GM21381 (cell line): ENCODE measurements around the gene MYO18A.

Experiments
- ATAC-seq: cut with Tn5 transposase; IDR thresholded peaks from one replicate; pipeline ENCODE4 v1.9.1; 2021; ENCODE audit warnings: mild to moderate bottlenecking, moderate library complexity; ENCODE audit not compliant: unreplicated experiment

MYO18A gene

DNA sequence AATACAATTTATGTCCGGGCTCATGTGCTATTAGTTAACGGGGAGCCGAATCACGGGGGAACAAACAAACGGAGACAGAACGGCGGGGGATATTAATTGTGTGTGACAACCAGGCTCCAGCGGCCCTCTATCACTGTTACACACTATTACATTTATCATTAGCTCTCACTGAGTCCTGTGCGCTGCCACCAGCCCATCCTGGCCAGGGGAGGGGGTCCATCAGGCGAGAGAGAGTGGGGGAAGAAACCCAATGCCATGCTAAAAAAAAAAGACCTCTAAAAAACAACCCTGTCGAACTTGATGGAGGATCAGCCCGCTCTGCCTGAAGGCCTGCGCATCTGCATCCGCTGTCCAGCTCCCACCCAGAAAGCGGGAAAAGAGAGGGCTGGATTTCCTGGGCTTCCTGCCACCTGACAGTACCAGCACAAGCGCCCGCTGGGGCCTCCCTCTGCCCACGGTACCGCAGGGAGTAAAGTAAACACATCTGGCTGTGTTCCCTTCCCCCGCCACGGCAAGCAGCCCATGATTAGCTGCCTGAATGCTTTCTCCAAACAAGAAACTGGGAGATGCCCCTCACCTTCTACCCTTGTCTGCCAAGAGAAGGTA is 95.6 kb downstream of the MYO18A start:
- no peak for ATAC-seq

DNA sequence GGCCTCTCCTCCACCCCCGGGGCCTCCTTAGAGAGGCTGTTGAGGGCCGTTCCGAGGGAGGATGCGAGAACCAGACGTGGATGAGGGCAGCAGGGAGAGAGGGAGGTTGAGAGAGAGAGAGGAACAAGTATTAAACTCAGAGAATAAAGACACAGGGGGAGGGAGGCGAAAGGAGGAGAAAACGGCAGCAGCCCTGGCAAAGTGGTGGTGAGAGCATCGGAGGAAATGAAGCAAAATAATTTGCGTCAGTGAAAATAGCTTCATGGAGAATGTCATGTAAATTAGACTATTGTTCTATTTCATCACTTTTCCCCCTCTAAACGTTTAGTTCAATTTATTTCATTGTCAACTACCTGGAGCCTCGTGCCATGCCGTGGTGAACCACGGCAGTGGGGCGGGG is 99.2 kb downstream of the MYO18A start:
- ATAC-seq: no peak

DNA sequence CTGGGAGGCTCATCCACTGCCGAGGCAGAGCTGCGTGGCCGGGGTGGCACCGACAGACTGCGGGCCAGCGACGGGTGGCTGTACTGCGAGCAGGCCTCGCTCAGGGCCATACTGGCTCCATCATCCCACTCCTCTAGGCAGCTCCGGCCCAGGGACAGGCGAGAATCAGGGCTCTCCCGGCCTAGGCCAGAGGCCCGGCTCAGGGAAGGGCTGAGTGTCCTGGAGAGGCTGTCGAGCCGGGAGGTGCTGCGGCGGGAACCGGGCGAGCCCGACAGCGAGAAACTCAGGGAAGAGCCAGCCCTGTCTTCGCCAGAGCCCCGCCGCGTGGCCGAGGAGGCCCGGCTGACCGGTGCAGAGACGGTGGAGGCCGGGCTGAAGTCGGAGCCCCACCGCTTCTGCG is 99.9 kb downstream of the MYO18A start:
- no peak for ATAC-seq

DNA sequence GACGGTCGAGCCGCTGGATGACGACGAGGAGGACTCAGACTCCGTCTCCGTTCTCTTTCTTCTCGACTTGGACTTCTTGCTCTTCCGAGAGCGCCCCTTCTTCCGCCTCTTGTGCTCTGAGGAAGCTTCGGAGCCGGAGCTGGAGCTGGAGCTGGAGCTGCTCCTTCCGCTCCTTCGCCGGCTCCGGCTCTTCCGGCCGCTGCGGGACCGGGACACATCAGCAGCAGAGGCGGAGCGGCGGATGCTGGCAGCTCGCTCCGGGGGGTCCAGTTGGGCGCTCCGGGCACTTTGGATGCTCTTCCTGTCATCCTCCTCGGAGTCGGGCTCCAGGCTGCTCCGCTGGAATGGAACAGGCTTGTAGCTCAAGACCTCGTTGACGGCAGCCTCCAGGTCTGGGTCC is 100.3 kb downstream of the MYO18A start:
- no peak for ATAC-seq

DNA sequence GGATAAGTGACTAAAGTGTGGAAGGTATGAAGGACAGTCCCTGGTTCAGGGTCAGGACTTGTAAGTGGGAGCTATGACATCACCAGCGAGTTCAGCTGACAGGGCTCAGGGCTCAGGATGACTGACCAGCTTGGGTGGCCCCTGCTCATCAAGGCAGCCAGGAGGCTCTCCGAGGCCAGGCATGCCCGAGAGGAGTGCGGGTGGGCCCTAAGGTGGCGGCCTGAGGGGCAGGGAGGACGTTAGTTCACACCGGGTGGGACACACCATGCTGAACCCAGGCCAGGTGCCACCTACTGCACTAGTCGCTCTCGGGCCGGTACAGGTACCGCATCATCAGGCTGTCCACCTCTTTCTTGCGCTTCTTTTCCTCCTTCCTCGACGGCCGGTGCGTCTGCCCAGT is 100.8 kb downstream of the MYO18A start:
- ATAC-seq: no peak

DNA sequence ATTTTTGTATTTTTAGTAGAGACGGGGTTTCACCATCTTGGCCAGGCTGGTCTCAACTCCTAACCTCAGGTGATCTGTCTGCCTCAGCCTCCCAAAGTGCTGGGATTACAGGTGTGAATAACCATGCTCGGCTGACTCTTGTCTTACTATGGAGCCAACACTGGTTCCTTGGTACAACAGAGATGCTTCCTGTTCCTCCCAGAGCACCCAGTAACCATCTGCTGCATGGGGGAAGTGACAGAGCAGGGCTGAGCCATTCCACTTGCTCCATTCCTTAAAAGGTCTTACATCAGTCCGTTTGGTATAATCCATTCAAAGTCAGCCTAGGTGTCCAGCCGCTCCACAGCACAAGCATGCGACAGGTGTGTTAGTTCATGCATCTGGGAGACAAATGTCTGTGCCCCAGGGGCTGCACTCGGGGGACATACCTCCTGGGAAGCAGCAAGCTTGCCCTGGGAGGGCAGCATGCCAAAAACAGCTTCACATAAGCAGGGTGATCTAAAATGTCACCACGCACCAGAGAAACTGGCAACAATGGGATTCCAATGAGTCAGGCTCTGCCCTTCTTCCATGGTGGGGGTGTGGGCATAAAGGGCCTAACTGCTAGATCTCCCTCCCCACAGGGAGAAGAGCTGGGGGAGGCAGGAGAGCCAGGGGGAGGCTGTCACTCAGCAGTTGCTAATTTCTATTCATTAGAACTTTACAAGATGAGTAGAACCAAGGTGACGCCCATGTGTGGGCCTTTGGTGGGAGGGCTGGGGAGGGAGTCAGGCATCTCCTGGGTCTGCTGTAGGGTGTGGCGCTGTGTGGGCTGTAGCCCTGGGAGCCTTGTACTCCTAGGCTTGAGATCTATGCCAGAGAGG is 101.8 kb downstream of the MYO18A start:
- no peak for ATAC-seq

DNA sequence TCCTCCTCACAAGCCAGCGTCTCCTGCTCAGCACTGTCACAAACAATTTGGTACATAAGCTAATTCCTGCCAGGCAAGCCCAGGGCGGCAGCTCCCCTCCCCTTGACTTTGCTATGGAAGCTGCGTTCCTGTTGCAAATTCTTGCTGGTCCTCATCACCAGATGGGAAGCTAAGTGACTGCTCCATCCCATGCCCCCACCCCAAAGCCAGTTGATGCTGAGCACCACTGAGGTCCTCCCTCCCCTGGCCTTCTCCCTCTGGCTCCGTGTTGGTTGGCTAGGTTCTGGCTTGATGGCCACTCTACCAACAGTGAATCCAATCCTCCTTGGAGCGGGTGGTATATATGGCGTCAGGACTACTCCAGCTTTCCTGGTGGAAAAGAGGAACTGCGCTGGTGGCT is 102.9 kb downstream of the MYO18A start:
- ATAC-seq: no peak

DNA sequence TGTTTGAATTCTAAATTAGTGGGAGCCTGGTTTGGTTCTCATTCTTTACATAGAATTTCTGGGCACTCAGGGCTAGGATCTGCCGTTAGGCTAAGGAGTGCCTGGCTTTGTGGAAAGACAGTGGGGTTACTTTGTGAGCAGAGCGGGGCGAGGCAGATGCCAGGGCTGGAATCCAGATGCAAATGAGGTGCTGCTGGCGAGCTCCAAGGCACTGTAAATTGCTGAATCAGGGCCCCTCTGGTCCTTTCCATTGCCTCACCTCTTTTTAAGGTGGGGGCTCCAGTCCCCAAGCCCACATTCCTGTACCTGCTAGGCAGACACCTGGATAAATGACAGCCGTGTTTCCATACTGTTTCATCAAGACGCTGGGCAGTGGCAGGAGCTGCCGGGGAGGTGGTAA is 103.5 kb downstream of the MYO18A start:
- ATAC-seq: no peak

DNA sequence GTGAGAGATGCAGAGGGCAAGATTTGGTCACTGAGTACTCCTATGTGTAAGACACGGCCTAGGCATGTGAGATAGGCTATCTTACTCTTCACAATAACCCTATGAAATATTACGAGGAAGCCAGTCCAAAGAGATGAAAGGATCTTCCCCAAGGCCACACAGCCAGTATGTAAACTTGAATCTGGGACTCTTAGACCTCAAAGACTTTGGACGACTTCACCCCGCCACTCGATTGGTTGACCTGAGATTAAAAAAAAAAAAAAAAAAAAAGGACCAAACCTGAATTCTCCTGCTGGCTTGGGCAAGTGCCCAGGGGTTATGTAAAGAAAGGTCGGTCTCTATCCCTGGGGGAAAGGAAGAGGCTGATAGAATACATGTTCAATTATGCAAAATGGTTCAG is 104.1 kb downstream of the MYO18A start:
- ATAC-seq: no peak

DNA sequence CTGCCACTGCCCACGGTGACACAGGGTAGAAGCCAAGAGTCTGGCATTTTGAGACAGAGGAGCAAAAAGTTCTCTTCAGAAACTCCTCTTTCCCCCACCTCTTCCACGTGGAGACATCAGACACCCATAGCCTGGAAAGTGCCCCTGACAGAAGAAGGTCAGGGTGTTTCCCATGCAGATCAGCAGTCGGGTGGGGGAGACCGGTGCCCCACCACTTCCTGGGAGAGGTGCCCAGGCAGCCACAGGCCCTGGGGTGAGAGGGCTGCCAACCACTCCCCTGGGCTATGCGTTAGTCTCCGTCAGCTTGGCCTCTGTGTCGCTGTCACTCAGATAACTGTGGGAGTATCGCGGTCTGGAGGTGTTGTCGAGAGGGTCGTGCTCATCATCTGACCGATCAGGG is 105.7 kb downstream of the MYO18A start:
- ATAC-seq: no peak

DNA sequence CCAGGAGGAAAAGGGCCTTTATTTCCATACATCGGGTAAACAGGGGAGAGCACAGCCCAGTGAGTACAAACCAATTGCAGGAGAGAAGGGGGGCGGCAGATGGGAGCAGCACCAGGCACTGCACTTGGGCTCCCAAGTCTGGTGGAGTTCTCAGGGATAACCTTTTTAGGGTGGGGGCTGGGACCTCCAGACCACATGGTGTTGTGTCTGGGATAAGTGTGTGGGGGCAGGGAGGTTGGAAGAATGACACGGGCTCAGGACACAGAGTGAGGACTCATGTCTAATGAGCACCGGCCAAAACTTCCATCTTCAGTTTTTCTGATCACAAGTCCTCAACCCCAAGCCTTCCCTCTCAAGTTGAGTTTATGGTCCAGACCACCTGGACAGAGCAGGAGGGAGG is 106.7 kb downstream of the MYO18A start:
- ATAC-seq: no peak

DNA sequence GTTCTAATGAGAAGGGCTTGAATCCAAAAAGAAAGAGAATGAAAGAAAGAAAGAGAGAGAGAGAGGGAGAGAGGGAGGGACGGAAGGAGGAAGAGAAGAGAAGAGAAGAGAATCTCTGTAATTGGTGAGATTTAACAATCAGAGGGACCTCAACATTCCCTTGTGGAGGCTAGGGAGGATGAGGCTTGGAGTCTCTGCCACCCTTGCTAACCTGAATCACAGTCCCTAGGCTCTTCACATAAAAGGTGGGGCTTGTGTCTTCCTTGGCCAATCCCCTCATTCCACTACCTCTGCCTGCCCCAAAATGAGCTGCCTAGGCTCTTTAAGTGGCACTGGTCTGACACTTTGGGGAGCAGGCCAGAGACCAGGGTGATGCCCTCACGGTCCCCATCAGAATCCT is 107.2 kb downstream of the MYO18A start:
- no peak for ATAC-seq

DNA sequence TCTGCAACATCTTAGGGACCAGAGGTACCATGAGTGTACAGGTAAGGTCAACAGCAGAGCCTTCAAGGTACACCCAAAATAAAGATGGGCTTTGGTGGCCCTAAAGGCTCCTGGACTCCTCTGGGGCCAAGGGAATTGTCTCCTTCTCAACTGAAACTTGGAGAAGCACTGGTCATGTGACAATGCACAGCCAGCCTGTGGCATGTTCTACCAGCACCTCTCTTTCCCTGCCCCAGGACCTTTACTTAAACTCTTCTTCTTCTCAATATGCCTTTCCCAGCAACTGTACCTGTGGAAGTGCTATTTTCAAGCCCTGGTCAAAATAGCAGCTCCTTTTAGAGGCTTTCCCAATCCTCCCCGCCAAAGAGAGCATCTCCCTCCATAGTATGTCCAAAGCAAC is 108.9 kb downstream of the MYO18A start:
- no peak for ATAC-seq

DNA sequence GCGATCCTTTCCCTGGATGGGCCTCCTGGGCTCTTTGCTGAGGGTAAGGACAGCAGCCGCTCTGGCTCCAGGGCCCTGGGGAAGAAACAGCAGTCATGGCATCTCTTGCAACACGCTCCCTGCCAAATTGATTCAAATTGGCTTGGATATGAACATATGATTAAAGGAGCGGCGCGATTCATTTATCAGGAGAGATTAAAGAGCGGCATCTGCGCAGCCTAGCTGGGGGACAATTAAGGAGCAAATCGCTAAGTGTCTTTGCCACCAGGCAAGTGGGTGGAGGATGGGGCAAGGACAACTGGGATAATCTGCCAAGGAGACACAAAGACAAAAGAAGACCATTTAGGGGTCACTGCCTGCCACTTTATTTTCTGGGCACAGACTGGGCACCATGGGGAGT is 109.4 kb downstream of the MYO18A start:
- ATAC-seq: no peak

DNA sequence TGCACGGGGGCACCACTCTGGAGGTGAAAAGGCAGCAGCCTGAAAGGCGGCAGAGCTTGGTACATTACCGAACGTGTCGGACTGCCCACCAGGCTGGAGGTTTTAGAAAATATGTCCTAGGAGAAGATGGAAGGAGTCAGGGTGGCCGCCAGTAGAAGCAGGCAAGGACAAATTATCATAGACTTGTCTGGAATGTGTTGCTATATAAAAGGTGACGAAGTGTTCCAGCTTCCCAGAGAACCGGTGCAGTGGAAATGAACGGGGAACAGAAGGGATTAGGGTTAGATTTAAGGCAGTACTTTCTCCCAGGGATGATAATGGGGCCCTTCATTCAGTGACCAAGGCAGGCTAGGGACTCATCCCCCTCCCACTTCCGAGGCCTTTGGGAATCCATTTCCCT is 109.9 kb downstream of the MYO18A start:
- no peak for ATAC-seq

DNA sequence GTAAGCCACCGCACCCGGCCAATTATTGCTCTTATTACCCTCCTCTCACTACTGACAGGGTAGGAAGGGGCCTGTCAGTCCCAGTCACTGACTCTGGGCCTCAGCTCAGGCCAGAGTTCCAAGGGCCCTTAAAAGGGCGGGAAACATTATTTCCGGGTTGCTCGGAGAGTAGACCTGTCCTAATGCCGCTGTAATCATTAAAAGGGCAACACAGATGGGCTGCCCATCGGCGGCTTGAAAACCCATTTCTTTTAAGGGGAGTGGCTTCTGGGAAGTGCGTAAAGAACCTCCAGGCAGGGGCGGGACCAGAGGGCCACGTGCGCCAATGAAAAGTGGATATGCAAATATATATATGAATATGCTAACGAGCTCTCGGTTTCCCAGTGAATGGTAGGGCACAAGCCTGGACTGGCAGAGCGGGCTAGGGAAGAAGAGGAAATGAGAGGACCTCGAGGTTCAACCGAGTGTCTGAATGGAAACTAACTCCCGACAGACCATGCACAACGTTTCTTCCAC is 110.6 kb downstream of the MYO18A start:
- no peak for ATAC-seq

DNA sequence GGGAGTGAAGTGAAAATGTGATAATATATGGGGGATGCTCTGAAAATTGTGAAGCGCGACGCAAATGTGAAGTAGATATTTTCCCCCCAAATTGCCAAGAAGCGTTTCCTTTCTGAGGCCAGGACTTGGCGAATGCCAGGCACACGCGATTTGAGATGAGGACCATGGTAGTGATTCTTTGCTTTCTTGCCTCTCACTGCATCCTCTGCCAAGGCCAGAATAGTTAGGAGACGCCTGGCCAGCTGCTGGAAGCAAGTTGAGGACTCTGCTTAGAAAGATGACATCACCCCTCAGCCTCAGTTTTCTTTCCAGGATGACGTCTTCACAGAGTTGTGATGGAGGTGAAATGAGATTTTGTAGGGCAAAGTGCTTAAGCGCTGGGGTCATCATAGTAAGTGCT is 111.4 kb downstream of the MYO18A start:
- ATAC-seq: no peak

DNA sequence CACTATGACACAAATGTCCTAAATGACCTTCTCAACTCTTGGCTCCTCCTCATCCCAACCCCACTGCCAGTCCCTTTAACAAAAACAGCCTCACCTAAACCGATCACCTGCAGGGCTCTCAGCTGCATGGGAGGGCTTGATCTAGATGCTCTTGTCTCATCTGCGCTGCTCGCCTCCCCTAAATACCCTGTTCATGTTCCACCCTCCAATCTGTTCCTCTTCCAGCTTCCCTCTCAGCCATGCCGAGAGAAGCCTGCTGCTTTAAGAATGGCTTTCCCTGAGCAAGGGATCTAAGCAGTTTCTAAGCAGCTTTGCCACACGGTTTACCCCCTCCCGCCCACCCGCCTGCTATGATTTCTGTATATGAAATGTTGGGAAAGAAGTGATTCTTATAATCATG is 113.6 kb downstream of the MYO18A start:
- ATAC-seq: no peak

DNA sequence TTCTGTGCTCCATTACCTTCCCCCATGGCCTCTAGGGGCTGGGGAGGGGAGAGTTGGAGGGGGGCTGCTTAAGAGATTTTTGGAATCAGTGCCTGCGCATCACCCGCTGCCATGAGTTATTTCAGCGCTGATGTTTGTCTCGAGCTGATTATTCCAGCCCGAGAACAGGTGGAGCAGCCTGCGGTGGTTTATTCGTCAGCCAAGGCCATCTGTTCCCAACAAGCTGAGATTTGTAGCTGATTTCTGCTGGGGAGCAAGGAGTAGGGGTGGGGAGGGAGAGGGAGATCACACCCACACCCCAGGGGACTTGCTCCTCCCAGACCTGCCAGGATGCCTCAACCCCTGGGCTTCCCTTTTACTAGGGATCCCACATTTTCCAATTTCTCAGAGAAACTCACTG is 114.2 kb downstream of the MYO18A start:
- ATAC-seq: no peak

DNA sequence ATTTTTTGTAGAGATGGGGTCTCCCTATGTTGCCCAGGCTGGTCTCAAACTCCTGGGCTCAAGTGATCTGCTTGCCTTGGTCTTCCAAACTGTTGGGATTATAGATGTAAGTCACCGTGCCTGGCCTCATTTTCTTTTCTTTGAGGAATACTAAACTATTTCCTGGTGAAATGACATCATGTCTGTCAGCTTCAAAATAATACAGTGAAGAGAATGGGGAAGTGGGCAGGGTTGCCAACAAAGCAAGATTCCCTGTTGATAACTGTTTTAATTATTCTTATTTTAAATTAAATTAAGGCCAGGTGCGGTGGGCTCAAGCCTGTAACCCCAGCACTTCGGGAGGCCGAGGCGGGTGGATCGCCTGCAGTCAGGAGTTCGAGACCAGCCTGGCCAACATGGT is 116.2 kb downstream of the MYO18A start:
- ATAC-seq: no peak

DNA sequence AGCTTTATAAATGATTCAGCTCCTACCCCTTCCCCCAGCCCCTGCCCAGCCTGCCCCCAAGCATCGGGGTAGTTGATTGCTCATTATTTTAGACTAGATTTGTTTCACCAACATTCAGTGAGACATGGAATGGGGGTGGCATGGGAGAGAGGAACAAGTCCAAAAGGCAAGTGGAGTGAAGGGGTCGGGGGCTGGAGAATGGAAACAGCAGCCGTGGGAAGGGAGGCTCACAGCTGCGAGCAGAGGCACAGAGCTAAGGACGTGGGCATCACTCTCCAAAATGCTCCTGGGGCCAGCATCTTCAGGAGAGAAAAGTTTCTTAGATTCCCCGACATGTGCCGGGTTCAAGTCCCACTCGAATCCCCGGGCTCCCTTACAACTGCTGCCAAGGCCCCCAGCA is 118.0 kb downstream of the MYO18A start:
- no peak for ATAC-seq

DNA sequence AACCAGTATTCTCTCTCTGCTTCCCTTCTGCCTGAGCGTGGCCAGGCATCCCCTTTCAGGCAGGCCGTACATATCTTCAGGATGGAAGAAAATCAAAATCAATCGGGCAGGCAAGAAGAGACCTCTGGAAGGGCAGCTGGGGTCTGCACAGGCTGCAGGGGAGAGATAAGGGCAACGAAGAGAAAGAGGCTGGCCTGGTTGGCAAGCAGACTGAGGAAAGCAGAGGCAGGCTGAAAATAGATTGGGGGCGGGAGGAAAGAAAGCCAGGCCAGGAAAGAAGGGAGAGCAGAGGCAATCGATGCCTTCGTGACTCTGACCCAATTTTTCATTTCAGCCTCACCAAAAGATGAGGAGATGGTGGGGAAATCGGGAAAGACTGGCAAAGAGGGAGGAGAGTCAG is 119.2 kb downstream of the MYO18A start:
- ATAC-seq: no peak

DNA sequence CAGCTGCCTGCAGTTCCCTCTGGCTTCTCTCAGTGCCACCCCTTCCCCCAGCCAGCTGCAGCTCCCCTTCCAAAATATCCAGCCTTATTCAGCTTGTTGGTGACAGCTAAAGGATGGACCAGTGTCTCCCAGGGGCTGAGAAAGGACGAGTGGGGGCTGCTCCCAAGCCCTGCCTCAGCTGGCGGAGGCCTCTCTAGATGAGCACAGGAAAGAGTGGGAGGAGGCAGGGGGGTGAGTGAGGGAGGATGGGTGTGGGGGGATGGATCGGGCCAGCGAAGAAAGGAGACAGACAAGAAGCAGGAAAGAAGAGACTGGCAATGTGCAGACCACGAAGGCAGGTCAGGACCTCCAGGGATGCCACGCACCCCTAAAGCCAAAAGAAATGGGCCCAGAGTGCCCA is 119.7 kb downstream of the MYO18A start:
- ATAC-seq: no peak
